ENCODE measurements around the gene RASD2.
"Not testable (repeated sequence)": the region's sequence is repeated elsewhere in the genome, so short reads cannot be mapped to it uniquely, and the experiment has no call there.

RASD2 gene, protein sequence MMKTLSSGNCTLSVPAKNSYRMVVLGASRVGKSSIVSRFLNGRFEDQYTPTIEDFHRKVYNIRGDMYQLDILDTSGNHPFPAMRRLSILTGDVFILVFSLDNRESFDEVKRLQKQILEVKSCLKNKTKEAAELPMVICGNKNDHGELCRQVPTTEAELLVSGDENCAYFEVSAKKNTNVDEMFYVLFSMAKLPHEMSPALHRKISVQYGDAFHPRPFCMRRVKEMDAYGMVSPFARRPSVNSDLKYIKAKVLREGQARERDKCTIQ

DNA sequence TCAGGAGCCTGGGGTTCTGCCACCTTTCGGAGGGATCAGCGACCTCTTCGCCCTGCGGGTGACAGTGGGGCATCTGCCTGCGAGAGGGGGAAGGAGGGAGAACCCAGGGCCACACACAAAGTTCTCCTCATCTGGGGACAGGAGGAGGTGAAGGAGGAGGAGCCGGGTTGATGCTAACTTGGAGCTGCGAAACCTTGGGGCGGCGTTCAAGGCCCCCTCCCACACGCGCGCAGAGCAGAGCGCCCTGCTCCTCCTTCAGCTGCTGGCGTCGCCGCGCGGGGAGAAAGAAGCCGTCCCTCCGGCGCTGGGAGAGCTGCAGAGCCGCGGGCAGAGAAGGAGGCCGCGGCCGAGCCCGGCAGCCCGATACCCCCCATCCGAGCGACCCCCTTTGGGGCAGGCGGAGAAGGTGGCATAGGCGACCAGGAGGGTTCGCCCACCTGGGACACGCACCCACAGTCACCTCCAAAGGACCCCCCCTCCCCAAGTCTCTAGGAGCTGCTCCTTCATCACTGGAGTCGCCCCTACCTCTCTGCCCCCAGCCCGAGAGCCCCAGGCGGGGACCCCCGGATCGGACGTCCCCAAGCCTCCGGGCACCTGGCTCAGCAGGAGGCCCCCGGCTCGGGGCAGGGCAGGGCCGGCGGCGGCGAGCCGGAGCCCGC, at the start of gene RASD2:
Gene RASD2 (plus strand): TSS at position 237 of the 659 bp plus-strand sequence. CDS start 5,979 bp downstream, outside the sequence.
- DNase-seq: peak; percentile 51

- DNase-seq: not testable (repeated sequence)
Observed at GRCh38 chr22:35491061-35491907, 49.3 kb upstream of the RASD2 start.

DNA sequence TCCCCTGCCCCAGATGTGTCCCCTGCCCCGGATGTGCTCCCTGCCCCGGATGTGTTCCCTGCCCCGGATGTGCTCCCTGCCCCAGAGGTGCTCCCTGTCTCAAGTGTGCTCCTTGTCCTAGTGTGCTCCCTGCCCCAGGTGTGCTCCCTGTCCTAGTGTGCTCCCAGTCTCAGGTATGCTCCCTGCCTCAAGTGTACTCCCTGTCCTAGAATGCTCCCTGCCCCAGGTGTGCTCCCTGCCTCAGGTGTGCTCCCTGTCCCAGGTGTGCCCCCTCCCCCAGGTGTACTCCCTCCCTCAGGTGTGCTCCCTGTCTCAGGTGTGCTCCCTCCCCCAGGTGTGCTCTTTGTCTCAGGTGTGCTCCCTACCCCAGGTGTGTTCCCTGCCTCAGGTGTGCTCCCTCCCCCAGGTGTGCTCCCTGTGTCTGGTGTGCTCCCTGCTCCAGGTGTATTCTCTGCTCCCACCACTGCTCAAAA, 48.7 kb upstream of the RASD2 start:
- no peak for DNase-seq

DNA sequence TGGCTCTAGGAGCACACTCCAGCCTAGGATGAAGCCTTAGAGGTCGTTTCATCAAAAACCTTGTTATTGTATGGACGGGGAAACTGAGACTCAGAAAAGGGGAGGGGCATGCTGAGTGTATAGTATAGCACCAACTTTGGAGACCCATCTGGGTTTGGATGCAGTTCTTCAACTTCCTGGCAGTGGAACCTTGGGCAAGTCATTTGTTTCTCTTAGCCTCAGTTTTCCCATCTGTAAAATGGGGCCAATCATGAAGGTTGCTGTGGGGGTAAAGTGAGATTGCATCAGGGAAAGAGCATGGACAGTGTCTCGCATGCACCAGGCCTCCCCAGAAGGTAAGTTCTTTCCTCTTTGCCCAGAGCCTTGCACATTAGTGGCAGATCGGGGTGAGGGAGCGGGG, 47.6 kb upstream of the RASD2 start:
- DNase-seq: no peak

DNA sequence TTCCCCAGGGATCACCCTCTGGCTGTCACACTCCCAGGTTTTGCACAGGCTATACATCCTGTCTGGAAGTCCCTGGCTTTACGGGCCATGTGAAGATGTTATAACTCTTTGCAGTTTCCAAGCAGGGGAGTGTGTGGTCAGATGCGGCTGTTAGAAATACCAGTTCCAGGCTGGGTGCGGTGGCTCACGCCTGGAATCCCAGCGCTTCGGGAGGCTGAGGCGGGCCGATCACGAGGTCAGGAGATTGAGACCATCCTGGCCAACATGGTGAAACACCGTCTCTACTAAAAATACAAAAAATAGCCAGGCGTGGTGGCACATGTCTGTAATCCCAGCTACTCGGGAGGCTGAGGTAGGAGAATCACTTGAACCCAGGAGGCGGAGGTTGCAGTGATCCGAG, 44.9 kb upstream of the RASD2 start:
- not testable (repeated sequence) for DNase-seq

DNA sequence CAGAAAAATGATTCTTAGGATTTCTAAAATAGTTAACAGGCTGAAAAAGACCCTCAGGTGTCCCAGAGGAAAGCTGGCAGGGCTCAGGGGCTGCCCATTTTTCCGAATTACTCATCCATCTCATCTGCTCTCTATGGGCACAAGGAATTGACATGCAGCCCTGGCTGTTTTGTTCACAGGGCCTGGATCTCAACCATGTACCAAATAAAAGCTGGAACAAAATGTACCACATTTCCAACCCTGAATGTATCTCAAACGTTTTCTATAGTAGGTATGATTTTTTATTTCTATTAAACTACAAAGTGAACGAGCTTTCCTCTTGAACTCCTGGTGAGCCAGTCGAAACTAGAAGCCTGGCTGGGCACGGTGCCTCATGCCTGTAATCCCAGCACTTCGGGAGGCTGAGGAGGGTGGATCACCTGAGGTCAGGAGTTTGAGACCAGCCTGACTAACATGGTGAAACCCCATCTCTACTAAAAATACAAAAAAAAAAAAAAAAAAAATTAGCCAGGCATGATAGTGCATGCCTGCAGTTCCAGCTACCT, 43.8 kb upstream of the RASD2 start:
- no peak for DNase-seq

- no peak for DNase-seq
Observed at GRCh38 chr22:35498026-35498800, 42.4 kb upstream of the RASD2 start.

GRCh38 chr22:35502836-35503235, 37.8 kb upstream of the RASD2 start:
- no peak for DNase-seq

- DNase-seq: no peak
Observed at GRCh38 chr22:35505399-35506258, 35.0 kb upstream of the RASD2 start.

- no peak for DNase-seq
Observed at GRCh38 chr22:35506259-35506570, 34.4 kb upstream of the RASD2 start.

DNA sequence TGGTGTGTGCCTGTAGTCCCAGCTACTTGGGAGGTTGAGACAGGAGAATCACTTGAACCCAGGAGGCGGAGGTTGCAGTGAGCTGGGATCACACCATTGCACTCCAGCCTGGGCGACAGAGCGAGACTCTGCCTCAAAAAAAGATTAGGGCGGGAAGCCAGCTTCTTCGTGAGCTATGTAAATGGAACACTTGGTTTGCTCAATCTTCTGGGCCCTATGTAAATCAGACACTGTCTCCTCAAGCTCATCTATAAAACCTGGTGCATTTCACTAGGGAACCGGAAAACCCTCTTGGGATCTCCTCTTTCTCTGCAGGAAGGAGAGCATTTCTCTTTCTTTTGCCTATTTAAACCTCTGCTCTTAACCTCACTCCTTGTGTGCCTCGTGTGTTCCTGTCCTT, 32.8 kb upstream of the RASD2 start:
- not testable (repeated sequence) for DNase-seq

GRCh38 chr22:35509451-35509850, 31.2 kb upstream of the RASD2 start:
- DNase-seq: no peak

DNA sequence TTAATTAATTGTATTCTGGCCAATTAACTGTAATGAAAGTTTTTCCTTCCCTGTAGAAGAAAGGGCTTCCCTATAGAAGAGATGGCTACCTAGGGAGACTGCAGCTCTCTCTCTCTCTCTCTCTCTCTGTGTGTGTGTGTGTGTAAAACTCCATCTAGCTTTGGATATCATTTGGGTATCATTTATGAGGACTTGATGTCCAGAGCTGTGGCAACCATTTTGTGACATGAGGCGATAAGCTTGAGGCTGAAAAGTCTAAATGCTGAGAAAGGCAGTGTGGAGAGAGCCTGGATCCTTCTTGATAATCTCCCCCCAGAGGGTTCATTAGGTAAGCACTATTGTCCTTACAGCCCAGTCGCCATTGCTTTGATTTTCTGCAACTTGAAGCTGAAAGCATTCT, 30.7 kb upstream of the RASD2 start:
- DNase-seq: no peak

DNA sequence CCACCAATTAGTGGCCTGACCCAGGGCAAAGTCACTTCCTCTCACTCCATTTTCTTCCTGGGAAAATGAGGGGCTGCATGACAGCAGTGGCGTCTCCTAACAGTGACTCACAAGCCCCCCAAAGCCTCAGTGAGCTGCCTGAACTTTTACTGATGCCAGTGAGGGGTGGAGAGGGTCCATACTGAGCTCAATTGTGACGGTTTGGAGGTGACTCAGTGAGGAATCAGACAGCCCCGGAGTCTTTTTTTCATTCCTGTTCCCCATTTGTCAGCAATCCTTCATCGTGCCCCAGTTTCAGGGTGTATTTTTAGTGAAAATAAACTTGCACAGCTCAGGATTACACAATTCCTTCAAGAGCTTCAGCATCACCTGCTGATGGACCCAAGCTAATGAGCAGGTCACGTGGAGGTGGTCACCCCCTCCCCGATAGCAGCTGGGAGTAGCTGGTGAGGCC, 30.1 kb upstream of the RASD2 start:
- no peak for DNase-seq

DNA sequence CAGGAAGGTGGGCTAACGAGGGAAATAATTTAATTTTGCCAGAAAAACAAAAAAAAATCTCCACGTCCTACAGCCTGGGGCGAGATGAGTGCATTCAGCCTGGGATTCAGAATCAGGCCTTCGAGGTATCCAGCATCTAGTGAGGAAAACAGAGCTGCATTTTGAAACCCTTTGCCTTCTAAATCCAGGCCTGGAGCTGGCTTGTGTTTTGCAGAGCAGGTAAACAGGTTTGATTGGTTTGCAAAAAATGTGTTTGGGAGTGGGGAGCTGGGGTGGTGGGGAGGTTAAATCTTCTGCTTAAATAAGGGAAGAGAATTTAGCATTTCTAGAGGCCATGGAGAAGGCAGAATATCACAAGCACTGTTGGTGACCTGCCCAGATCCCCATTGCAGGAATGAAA, 29.7 kb upstream of the RASD2 start:
- no peak for DNase-seq

DNA sequence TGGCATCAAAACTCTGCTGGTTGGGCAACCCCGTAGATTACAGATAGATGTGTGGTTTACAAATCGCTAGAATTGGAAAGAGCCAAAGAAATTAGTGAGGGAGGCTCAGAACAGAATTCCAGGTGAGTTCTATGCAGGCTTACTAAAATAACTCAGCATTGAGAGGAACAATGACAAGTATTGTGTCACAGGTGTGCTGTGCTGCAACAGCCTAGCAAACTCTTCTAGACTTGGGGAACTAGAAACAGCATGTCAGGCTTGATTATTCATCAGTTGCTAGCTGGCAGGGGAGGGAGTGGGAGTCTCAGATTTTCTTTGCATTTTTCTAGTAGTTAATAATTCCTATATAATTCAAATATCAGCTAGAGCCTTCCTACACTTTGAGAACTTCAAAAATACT, 26.3 kb upstream of the RASD2 start:
- no peak for DNase-seq

- DNase-seq: not testable (repeated sequence)
Observed at GRCh38 chr22:35515952-35516351, 24.7 kb upstream of the RASD2 start.

GRCh38 chr22:35516723-35517122, 23.9 kb upstream of the RASD2 start:
- DNase-seq: no peak

DNA sequence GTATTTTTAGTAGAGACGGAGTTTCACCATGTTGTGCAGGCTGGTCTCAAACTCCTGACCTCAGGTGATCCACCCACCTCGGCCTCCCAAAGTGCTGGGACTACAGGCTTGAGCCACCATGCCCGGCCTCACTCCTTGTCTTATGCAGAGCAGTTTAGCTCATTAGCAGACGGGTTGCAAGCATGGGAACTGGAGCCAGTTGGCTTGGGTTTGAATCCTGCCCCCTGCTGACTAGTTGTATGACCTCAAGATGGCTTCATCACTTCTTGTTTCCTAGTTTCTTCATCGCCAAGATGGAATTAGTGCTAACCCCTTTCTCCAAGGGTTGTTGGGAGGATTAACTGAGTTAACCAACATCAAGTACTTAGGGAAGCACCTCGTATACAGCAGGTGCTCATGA, 23.4 kb upstream of the RASD2 start:
- DNase-seq: no peak

GRCh38 chr22:35517769-35518530, 22.7 kb upstream of the RASD2 start:
- DNase-seq: no peak

DNA sequence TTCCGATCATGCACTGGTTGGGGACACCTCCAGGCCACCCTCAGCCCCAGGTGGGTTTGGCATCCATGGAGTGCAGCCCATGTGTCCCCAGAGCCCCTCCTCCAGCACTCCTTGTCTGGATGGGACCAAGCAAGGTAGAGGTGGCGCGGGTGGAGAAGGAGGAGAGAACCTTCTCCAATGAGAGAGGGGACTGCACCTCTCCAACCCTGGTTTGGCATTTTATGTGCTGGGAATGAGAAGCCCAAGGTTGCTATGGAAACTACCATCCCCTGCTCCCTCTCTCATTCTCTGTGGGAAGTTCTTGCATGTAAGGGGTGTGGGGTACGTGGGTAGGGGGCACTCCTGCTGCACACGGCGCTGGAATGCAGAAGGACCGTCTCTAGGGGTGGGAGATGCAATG, 21.8 kb upstream of the RASD2 start:
- no peak for DNase-seq
